ENCODE measurements around the gene MACROD2.

GRCh38 chr20:15740046-15740775 is 1744.9 kb downstream of the MACROD2 start:
- no peak for TF ChIP-seq HNF4G (IDR thresholded peaks at IDR 0.05)
- TF ChIP-seq JUND (IDR thresholded peaks at IDR 0.05), result no peak
- no peak for TF ChIP-seq ATF3 (IDR thresholded peaks at IDR 0.05)
- TF ChIP-seq, protein P1, sequence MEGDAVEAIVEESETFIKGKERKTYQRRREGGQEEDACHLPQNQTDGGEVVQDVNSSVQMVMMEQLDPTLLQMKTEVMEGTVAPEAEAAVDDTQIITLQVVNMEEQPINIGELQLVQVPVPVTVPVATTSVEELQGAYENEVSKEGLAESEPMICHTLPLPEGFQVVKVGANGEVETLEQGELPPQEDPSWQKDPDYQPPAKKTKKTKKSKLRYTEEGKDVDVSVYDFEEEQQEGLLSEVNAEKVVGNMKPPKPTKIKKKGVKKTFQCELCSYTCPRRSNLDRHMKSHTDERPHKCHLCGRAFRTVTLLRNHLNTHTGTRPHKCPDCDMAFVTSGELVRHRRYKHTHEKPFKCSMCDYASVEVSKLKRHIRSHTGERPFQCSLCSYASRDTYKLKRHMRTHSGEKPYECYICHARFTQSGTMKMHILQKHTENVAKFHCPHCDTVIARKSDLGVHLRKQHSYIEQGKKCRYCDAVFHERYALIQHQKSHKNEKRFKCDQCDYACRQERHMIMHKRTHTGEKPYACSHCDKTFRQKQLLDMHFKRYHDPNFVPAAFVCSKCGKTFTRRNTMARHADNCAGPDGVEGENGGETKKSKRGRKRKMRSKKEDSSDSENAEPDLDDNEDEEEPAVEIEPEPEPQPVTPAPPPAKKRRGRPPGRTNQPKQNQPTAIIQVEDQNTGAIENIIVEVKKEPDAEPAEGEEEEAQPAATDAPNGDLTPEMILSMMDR (IDR thresholded peaks at IDR 0.05; ENCODE audit: low read depth, low read length, missing input control), result no peak
- no peak for TF ChIP-seq REST (IDR thresholded peaks at IDR 0.05)

Data from liver (tissue), 3 donors.